ENCODE data around the gene HSD17B13.
"Not testable (repeated sequence)": the region's sequence is repeated elsewhere in the genome, so short reads cannot be mapped to it uniquely, and the experiment has no call there.

The HSD17B13 gene

DNA sequence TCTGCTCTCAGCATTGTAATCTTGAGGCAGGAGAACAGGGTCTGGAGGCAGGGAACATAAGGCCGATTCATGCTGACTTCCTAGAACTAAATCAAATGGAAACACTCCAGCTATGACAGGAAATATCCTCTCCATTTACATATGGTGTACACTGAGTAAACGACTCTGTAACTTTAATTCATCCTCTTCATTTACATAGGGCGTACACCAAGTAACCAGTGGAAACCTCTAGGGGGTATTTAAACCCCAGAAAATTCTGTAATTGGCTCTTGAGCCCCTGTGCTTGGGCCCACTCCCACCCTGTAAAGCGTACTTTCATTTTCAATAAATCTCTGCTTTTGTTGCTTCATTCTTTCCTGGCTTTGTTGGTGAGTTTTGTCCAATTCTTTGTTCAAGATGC lies 7.7 kb downstream of the HSD17B13 start:
- not testable (repeated sequence) for DNase-seq

- DNase-seq: no peak
Measured at GRCh38 chr4:87313756-87314155, 8.9 kb downstream of the HSD17B13 start.

- no peak for DNase-seq
Measured at GRCh38 chr4:87311684-87312083, 11.0 kb downstream of the HSD17B13 start.

GRCh38 chr4:87310691-87311335 lies 11.9 kb downstream of the HSD17B13 start:
- DNase-seq: no peak

GRCh38 chr4:87309625-87310024 lies 13.1 kb downstream of the HSD17B13 start:
- DNase-seq: no peak

GRCh38 chr4:87306056-87306455 lies 16.6 kb downstream of the HSD17B13 start:
- no peak for DNase-seq

DNA sequence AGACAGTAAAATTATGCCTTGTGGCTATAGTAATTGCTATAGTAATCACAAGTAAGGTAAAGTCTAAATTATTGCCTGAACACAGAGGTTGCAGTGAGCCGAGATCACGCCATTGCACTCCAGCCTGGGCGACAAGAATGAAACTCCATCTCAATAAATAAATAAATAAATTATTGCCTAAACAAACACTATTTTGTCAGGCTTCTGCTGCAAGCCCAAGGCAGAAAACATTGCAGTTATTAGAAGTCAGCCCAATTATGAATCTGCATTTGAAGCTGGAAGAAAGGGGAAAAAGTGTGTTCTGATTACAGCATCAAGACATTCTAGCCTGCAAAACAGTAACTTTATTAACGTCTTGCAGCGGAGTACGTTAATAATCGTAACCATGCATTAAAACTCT lies 17.1 kb downstream of the HSD17B13 start:
- DNase-seq: no peak

DNA sequence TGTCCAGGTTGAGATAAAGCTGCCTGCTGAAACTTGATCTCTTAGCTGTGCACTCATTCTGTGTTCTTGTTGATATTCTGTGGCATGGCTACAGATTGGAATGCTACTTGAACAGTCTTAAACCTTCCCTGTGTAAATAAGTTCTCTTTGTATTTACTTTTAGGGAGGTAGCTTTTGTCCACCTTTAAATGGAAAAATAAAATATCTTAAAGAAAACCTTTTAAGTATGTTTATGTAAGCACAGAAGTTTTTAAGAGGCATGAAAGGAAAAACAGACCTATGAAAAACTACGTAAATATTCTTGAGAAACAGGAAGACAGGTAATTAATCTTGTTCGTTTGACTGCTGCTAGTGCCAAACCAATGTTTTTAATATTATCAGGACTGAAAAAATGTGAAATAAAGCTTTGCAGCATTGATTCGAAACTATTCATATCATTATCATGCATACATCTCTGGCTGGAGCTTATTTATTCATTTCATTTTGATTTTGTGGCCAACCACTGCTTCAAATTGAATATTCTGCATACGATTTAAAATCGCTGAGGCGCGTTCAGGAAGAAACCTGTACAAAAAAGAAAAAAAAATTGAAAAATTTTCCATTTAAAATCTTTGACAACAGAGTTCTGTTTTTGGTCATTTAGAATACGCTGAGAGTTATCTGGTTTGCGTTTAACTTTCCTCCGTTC lies 17.8 kb downstream of the HSD17B13 start:
- no peak for DNase-seq

DNA sequence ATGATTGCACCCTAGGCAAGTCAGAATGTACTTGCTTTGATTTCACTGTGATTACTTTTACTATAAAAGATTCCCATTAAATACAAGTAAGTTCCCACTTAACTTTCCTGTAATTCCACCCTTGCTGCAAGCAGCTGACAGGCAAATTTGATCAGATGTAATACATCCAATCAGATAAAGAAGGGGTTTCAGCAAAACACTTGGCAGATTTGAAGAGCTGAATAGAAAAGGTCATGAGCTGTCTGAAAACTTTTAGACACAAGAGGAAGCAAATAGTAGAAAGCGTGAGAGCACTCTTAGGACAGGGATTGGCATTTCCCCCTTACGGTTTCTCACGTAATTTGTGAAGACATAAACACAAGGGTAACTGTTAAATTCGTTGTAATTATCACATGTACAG lies 22.8 kb downstream of the HSD17B13 start:
- no peak for DNase-seq

DNA sequence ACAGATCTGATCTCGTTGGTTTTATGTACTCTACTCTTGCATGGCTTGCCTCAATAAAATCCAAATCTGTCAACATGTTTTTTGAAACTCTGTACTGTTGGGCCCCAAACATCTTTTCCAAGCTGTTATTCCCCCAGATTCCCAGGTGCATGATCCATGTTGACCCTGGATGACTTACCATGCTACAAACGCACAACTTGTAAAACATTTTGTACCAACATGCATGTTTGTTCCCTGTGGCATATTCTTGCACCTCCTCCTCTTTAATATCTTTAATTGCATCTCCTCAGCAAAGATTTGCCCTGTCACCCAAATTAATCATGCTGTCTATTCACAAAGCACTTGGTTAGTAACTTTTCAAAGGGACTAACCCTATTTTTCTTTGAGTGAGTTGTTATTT lies 24.3 kb downstream of the HSD17B13 start:
- no peak for DNase-seq

DNA sequence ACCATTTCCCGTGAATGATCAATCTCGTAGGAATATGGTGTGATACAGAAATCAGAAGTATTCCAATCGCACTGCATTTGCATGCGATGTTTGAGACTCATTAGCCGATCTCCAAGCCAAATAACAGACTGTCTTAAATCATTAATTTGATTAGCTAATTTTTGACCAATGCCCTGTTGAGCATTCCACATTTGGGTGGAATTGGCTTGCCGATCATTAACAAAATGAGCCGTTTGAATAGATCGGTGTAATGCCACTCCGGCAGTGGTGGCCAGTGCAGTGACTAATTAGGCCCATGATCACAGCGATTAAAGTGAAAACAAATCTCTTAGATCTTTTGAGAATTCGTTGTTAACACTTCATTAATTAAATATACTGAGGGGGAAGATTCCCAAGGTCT lies 27.8 kb downstream of the HSD17B13 start:
- not testable (repeated sequence) for DNase-seq

- not testable (repeated sequence) for DNase-seq
Measured at GRCh38 chr4:87293889-87294288, 28.8 kb downstream of the HSD17B13 start.

- no peak for DNase-seq
Measured at GRCh38 chr4:87286970-87287369, 35.7 kb downstream of the HSD17B13 start.

- not testable (repeated sequence) for DNase-seq
Measured at GRCh38 chr4:87284268-87284667, 38.4 kb downstream of the HSD17B13 start.

GRCh38 chr4:87283151-87283550 lies 39.5 kb downstream of the HSD17B13 start:
- DNase-seq: no peak

DNA sequence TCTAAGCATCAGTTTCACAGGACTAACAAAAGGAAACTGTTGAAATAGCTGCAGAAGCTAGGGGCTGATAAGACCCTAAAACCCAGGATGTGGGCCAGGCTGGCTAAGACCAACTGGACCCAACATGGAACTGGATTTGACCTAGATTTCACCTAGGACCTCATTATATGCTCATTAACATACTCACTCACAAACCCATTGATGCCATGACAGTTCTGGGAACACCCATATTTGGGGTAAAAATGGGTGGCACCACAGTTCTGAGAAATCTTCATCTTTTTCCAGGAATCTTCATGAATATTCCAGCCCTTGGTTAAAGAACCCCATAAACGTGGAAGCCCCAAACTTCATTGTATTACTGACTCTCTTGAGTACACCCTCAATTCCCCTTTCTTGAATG lies 41.1 kb downstream of the HSD17B13 start:
- DNase-seq: no peak

- no peak for DNase-seq
Measured at GRCh38 chr4:87278335-87278794, 44.3 kb downstream of the HSD17B13 start.

- no peak for DNase-seq
Measured at GRCh38 chr4:87275311-87275710, 47.4 kb downstream of the HSD17B13 start.

GRCh38 chr4:87274803-87275202 lies 47.9 kb downstream of the HSD17B13 start:
- no peak for DNase-seq

GRCh38 chr4:87274327-87274726 lies 48.4 kb downstream of the HSD17B13 start:
- DNase-seq: no peak

DNA sequence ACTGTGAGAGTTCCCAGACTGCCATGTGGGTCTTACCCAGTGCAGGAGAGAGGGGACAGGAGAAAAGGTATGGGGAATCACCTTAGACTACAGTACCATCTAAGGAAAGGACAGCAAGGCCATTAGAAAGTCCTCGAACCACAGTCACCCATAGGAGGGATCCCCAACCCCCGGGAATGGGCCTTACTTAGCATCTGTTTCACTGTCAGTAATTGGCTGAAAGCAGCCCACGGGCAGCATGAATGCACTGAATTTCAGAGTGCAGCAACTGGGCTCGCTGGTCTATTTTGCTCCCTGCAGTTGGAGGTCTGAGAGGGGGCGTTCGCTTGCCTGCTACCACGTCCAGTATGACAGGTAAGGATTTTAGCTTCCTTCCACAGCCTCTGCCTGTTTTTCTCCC lies 51.9 kb downstream of the HSD17B13 start:
- DNase-seq: no peak

GRCh38 chr4:87270144-87270543 lies 52.5 kb downstream of the HSD17B13 start:
- DNase-seq: no peak

DNA sequence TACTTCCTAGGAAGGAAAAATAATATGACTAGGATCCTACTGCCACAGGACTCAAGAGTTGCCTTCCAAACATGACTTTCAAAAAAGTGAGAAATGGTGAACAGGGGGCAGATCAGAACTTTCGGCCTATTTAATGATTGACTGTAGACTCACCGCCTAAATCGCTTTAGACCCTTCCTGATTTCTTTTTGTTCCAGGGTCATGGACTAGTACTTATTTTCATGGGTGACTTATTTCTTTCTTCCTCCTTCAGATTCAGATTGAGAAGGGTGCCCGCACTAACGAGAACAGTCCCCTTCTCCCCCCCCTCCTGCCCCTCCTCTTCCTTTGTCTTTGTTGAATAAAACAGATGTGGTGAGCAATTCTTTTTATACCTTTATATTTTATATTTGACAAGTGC lies 54.3 kb downstream of the HSD17B13 start:
- DNase-seq: no peak

DNA sequence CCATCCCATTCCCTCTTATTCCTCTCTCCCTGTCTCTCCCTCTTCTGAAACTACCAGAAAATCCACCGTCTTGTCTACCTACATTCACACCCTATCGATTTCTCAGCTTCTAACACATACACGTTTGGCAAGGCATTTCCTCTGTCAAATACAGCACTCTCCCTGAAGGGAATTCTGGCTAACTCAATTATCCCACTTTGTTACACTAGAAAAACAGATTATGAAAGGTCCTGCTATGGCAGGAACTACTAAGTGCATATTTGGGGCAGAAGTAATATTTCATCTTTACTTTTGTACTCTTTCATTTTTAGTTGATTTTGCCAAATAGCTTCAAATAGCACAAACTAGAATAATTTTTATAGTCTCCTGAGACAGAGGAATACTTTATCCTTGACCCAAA lies 55.7 kb downstream of the HSD17B13 start:
- no peak for DNase-seq

GRCh38 chr4:87262886-87263285 lies 59.8 kb downstream of the HSD17B13 start:
- no peak for DNase-seq
